Breast epithelium (tissue), 4 donors: ENCODE results near the gene DOCK10. TPM values are rescaled to one million over a fixed set of nuclear protein-coding genes. Genes with fewer than 3 reads are reported as not detected.
"Not testable (repeated sequence)": the region's sequence is repeated elsewhere in the genome, so short reads cannot be mapped to it uniquely, and the experiment has no call there.

Experiments
- DNase-seq, 2 donors: peaks; one replicate each; pipeline ENCODE4 v3.0.0-alpha.2; 2019; ENCODE audit warnings: low spot score in 2 of 2
- H3K27ac ChIP-seq, 2 donors: fragments of 200-600 bp; sonication (generic) in 1 of 2; one replicate each; pipeline ENCODE4 v1.5.1; 2016 to 2019; ENCODE audit warnings: mild to moderate bottlenecking in 1 of 2
- H3K27me3 ChIP-seq, 2 donors: fragments of 200-600 bp; sonication (generic) in 1 of 2; one replicate each; pipeline versions ENCODE4 v1.5.1 to v1.6.0; 2017 to 2019; ENCODE audit warnings: control low read depth in 1 of 2, mild to moderate bottlenecking in 1 of 2
- H3K36me3 ChIP-seq: fragments of 200-600 bp; one replicate; pipeline ENCODE4 v1.5.1; 2019
- H3K4me1 ChIP-seq, 2 donors: fragments of 200-600 bp; sonication (generic); one replicate each; pipeline ENCODE4 v1.5.1; 2016 to 2019; ENCODE audit warnings: control low read depth in 1 of 2
- H3K4me3 ChIP-seq, 3 donors: fragments of 200-600 bp; sonication (generic); 1 replicate in 2 of 3; 2 replicates in 1 of 3; pipeline ENCODE4 v1.5.1; 2016 to 2019; ENCODE audit warnings: mild to moderate bottlenecking in 3 of 3, moderate library complexity in 2 of 3
- H3K9me3 ChIP-seq, 2 donors: fragments of 200-600 bp; sonication (generic) in 1 of 2; one replicate each; pipeline ENCODE4 v1.5.1; 2016 to 2019; ENCODE audit warnings: control low read depth in 1 of 2
- CTCF ChIP-seq, 3 donors: fragments of 450-650 bp; IDR thresholded peaks; one replicate each; pipeline ENCODE4 v1.5.1; 2016 to 2017; ENCODE audit warnings: antibody characterized with exemption in 3 of 3, mild to moderate bottlenecking in 3 of 3, moderate library complexity in 3 of 3
- POLR2A ChIP-seq: fragments of 450-650 bp; IDR thresholded peaks from one replicate; pipeline ENCODE4 v1.6.1; 2016; ENCODE audit warnings: antibody characterized with exemption, mild to moderate bottlenecking, moderate library complexity
- POLR2AphosphoS5 ChIP-seq, 3 donors: sonication (generic); formaldehyde crosslinking; IDR thresholded peaks; one replicate each; pipeline ENCODE4 v1.6.1; 2017; ENCODE audit warnings: antibody characterized with exemption in 3 of 3
- intact Hi-C: fragments of 100-400 bp; cut with DNase I; formaldehyde crosslinking; loops from one replicate; pipeline ENCODE4 v1.15.1; 2023; ENCODE audit warnings: low total_unique reads
- total RNA-seq, 3 donors: library from RNA; depleted of rRNA; stranded (reverse); fragments of >200 nt; gene quantifications; one replicate each; pipeline ENCODE4 v1.1.0, GENCODE V29; 2016

DOCK10 gene
- total RNA-seq, 3 donors from 2014 or later: 13.8 to 23.9 (median 15.4) TPM

GRCh38 chr2:225064362-225064761, 22.1 kb upstream of the DOCK10 start:
- no peaks in the 10 kb centered on the region for H3K4me1 ChIP-seq
- intact Hi-C loops: no loop called here
- no peaks in the 10 kb centered on the region for H3K27me3 ChIP-seq
- H3K36me3 ChIP-seq: no peaks in the 10 kb centered on the region
- no peak overlapping the region for H3K4me3 ChIP-seq
- no peak for TF ChIP-seq POLR2A
- no peak for TF ChIP-seq POLR2AphosphoS5 (IDR thresholded peaks at IDR 0.05)
- no peak for TF ChIP-seq CTCF (IDR thresholded peaks at IDR 0.05)
- H3K9me3 ChIP-seq: no peaks in the 10 kb centered on the region
- H3K27ac ChIP-seq: no peak overlapping the region
- DNase-seq: no peak

- Histone ChIP-seq H3K36me3 (no peaks in the 10 kb centered on the region), H3K27ac (no peak overlapping the region), H3K9me3 (no peaks in the 10 kb centered on the region), H3K27me3 (no peaks in the 10 kb centered on the region), H3K4me1 (no peaks in the 10 kb centered on the region), H3K4me3 (no peak overlapping the region)
- no peak for DNase-seq
- TF ChIP-seq POLR2AphosphoS5 (IDR thresholded peaks at IDR 0.05) (no peak), CTCF (IDR thresholded peaks at IDR 0.05) (no peak), POLR2A (no peak)
- intact Hi-C loops: no loop called here
Observed at GRCh38 chr2:225056330-225057073, 14.2 kb upstream of the DOCK10 start.

- Histone ChIP-seq H3K27me3 (no peaks in the 10 kb centered on the region), H3K4me1 (no peaks in the 10 kb centered on the region), H3K9me3 (no peaks in the 10 kb centered on the region), H3K27ac (no peak overlapping the region), H3K36me3 (no peaks in the 10 kb centered on the region), H3K4me3 (no peak overlapping the region)
- DNase-seq: no peak
- intact Hi-C loops: no loop called here
- TF ChIP-seq CTCF (IDR thresholded peaks at IDR 0.05): no peak
- TF ChIP-seq POLR2A: no peak
- no peak for TF ChIP-seq POLR2AphosphoS5 (IDR thresholded peaks at IDR 0.05)
Observed at GRCh38 chr2:225055714-225056113, 13.4 kb upstream of the DOCK10 start.

GRCh38 chr2:225052703-225053102, 10.4 kb upstream of the DOCK10 start:
- Histone ChIP-seq H3K36me3 (no peaks in the 10 kb centered on the region), H3K9me3 (no peaks in the 10 kb centered on the region), H3K27ac (no peak overlapping the region), H3K4me3 (no peak overlapping the region), H3K27me3 (no peaks in the 10 kb centered on the region), H3K4me1 (no peaks in the 10 kb centered on the region)
- DNase-seq: no peak
- TF ChIP-seq CTCF (IDR thresholded peaks at IDR 0.05) (no peak), POLR2A (no peak), POLR2AphosphoS5 (IDR thresholded peaks at IDR 0.05) (no peak)
- intact Hi-C loops: no loop called here

GRCh38 chr2:225047502-225047901, 5.2 kb upstream of the DOCK10 start:
- DNase-seq, intact Hi-C loops, H3K4me1 ChIP-seq, H3K27me3 ChIP-seq, H3K36me3 ChIP-seq, H3K4me3 ChIP-seq, H3K9me3 ChIP-seq, H3K27ac ChIP-seq: not testable (repeated sequence)
